ENCODE data around the gene SPATA19. TPM values are rescaled to one million over a fixed set of nuclear protein-coding genes. Genes with fewer than 3 reads are reported as not detected.

The SPATA19 gene
- total and polyA plus RNA-seq, 2 experiments from 2014 or later: not detected

- TF ChIP-seq REST (IDR thresholded peaks at IDR 0.05; ENCODE audit: unreplicated experiment) (no peak), NANOG (IDR thresholded peaks at IDR 0.05; ENCODE audit: borderline replicate concordance) (no peak), ZNF114 (CRISPR knock-in tag; IDR thresholded peaks at IDR 0.05) (no peak), ZNF331 (CRISPR knock-in tag; IDR thresholded peaks at IDR 0.05; ENCODE audit: low read depth) (no peak), EZH2phosphoT487 (IDR thresholded peaks at IDR 0.05; ENCODE audit: unreplicated experiment) (no peak), EZH2 (IDR thresholded peaks at IDR 0.05; ENCODE audit: low read depth, unreplicated experiment) (no peak), JUNB (IDR thresholded peaks at IDR 0.05; ENCODE audit: unreplicated experiment) (no peak), POLR2AphosphoS5 (IDR thresholded peaks at IDR 0.05; ENCODE audit: low read depth) (no peak), CREB1 (CRISPR knock-in tag; IDR thresholded peaks at IDR 0.05; ENCODE audit: low read depth) (no peak), STAT1 (IDR thresholded peaks at IDR 0.05; ENCODE audit: unreplicated experiment) (no peak)
- TF ChIP-seq, protein P1, sequence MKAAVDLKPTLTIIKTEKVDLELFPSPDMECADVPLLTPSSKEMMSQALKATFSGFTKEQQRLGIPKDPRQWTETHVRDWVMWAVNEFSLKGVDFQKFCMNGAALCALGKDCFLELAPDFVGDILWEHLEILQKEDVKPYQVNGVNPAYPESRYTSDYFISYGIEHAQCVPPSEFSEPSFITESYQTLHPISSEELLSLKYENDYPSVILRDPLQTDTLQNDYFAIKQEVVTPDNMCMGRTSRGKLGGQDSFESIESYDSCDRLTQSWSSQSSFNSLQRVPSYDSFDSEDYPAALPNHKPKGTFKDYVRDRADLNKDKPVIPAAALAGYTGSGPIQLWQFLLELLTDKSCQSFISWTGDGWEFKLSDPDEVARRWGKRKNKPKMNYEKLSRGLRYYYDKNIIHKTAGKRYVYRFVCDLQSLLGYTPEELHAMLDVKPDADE (IDR thresholded peaks at IDR 0.05): no peak
Observed at GRCh38 chr11:133814588-133815100, 30.7 kb downstream of the SPATA19 start (continued).

DNA sequence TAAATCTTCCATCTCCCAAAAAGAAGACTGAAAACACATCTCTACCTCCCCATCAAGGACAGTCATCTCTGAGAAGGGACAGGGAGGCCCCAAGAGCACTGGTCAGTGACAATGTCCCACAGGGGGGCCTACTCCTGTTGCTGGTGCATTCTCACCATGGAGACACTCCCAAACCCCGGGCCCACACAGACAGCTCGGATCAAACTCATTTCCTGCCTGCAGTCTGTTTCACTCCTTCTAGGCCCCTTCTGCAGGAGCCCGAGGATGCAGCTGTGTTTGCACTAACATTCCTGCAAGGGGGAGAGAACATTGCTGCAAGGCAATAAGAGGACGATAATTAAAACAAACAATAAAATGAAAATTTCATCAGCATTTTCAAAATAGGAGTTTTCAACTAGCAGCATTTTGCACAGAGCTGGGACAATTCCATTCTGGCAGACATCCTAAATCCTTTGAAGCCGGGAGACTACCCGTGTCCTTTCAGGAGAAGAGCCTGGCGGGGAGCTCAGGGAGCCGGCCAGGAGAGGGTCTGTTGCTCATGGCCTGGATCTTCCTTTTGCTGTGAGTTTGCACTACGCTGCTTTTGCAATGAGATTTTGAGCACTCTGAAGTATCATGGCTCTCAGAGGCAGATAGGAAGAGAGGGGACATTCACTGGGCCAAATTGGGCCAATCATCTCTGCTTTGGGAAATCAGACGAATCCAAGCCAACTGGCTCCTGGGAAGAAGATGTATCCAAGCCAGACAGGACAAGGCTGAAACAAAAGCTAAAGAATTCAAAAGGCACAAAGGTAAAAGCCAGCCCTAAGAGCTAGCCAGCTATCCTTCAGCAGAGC, 33.2 kb downstream of the SPATA19 start:
- H3K27me3 ChIP-seq (ENCODE audit: insufficient read depth): no peaks in the 10 kb centered on the region
- ATAC-seq (peak; percentile 16; the same call in 1 of the 3 replicates), DNase-seq (ENCODE audit: low spot score) (no peak)
- Mint-ChIP-seq H3K4me3 (no peak overlapping the region), H3K27ac (no peak overlapping the region), H3K36me3 (ENCODE audit: low read depth) (no peaks in the 10 kb centered on the region), H3K27me3 (ENCODE audit: insufficient read depth, low read depth, poor library complexity) (peaks cover 6% of the 10 kb centered on the region), H3K9me3 (no peaks in the 10 kb centered on the region), H3K4me1 (no peaks in the 10 kb centered on the region; the same call in 1 of the 3 replicates)
- no peak overlapping the region for H3K4me2 ChIP-seq
- H3K27ac ChIP-seq (ENCODE audit: low read depth): peak overlapping the region; percentile 32; the same call in 1 of the 2 replicates
- no peaks in the 10 kb centered on the region for H3K79me2 ChIP-seq (replicated peaks; ENCODE audit: insufficient read depth)
- H4K20me1 ChIP-seq (replicated peaks; ENCODE audit: insufficient read depth): no peaks in the 10 kb centered on the region
- peak overlapping the region; percentile 83 for H2AFZ ChIP-seq
- H3K36me3 ChIP-seq (ENCODE audit: insufficient read depth): no peaks in the 10 kb centered on the region
- H3K9me2 ChIP-seq (ENCODE audit: insufficient read depth): peaks cover 7% of the 10 kb centered on the region; the same call in 1 of the 2 replicates
- no peak overlapping the region for H3K4me3 ChIP-seq
- peaks cover 38% of the 10 kb centered on the region for H3K4me1 ChIP-seq (ENCODE audit: insufficient read depth)
- no peaks in the 10 kb centered on the region for H3F3A ChIP-seq (replicated peaks; ENCODE audit: low read depth)
- TF ChIP-seq STAT1 (IDR thresholded peaks at IDR 0.05; ENCODE audit: unreplicated experiment) (no peak), EZH2phosphoT487 (IDR thresholded peaks at IDR 0.05; ENCODE audit: unreplicated experiment) (no peak), ZNF462 (CRISPR knock-in tag; IDR thresholded peaks at IDR 0.05) (no peak)
